ENCODE results near the gene DPP6. TPM values are rescaled to one million over a fixed set of nuclear protein-coding genes. Genes with fewer than 3 reads are reported as not detected.

The DPP6 gene
- total RNA-seq, 1 donor from 2014 or later = not detected

DNA sequence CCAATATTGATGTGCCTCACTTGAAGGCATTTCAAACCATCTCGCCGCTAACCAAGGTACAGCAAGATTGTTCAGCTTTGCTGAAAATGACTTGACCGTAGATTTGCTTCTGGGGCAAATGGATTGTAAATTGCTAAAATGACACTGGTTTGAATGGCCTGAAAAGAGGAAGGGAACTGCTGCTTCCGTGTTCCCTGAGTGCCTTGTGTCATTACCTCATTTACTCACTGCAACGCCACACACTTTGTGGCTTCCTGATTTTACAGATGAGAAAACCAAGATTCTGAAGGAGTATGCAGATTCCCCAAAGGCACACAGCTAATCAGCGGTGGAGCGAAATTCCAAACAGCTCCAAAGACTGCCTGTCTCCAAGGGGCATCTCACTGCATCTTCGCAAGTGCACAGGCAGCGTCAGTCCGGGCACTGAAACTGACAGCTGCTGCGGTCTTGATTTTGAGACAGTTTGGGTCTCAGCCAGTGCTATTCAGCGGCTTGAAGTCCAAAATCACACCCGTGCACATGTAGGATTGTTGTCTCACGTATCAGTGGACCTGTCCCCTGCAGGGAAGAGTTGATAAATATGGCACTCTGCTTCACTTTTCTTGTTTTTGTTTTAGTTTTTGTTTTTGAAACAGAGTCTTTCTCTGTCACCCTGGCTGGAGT, 290.9 kb downstream of the DPP6 start:
- no peak for DNase-seq (ENCODE audit: low spot score in 2 of 2)
- H3K27ac ChIP-seq = no peak overlapping the region
- H3K36me3 ChIP-seq = no peaks in the 10 kb centered on the region
- no peak overlapping the region for H3K4me3 ChIP-seq
- no peaks in the 10 kb centered on the region for H3K27me3 ChIP-seq
- intact Hi-C loops (cut with DNase I) = no loop called here
- TF ChIP-seq, protein P1, sequence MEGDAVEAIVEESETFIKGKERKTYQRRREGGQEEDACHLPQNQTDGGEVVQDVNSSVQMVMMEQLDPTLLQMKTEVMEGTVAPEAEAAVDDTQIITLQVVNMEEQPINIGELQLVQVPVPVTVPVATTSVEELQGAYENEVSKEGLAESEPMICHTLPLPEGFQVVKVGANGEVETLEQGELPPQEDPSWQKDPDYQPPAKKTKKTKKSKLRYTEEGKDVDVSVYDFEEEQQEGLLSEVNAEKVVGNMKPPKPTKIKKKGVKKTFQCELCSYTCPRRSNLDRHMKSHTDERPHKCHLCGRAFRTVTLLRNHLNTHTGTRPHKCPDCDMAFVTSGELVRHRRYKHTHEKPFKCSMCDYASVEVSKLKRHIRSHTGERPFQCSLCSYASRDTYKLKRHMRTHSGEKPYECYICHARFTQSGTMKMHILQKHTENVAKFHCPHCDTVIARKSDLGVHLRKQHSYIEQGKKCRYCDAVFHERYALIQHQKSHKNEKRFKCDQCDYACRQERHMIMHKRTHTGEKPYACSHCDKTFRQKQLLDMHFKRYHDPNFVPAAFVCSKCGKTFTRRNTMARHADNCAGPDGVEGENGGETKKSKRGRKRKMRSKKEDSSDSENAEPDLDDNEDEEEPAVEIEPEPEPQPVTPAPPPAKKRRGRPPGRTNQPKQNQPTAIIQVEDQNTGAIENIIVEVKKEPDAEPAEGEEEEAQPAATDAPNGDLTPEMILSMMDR (IDR thresholded peaks at IDR 0.05) = no peak
- H3K4me1 ChIP-seq = no peaks in the 10 kb centered on the region
- H3K9me3 ChIP-seq = no peaks in the 10 kb centered on the region

DNA sequence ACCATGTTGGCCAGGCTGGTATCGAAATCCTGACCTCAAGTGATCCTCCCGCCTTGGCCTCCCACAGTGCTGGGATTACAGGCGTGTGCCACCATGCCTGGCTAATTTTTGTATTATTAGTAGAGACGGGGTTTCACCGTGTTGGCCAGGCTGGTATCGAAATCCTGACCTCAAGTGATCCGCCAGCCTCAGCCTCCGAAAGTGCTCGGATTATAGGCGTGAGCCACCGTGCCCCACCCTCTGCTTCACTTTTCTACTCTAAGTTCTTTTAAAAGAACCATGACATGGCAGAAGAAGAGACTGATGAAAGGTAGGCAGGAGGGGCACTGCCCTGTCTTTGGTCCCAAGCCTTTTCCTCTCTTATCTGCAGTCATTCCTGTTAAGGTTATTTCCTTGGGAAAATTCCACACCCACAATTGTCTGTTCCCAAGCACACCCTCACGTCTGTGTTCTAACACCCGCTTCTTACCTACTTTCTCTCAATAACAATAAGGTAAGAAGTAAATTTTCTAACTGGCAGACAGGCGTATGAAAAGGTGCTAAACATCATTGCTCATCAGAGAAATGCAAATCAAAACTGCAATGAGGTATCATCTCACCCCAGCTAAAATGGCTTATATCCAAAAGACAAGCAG, 291.7 kb downstream of the DPP6 start:
- Histone ChIP-seq H3K27me3 (no peaks in the 10 kb centered on the region), H3K4me3 (no peak overlapping the region), H3K9me3 (no peaks in the 10 kb centered on the region), H3K36me3 (no peaks in the 10 kb centered on the region), H3K27ac (no peak overlapping the region), H3K4me1 (no peaks in the 10 kb centered on the region)
- no peak for DNase-seq (ENCODE audit: low spot score in 2 of 2)
- TF ChIP-seq, protein P1 (IDR thresholded peaks at IDR 0.05) = no peak
- intact Hi-C loops (cut with DNase I) = no loop called here

DNA sequence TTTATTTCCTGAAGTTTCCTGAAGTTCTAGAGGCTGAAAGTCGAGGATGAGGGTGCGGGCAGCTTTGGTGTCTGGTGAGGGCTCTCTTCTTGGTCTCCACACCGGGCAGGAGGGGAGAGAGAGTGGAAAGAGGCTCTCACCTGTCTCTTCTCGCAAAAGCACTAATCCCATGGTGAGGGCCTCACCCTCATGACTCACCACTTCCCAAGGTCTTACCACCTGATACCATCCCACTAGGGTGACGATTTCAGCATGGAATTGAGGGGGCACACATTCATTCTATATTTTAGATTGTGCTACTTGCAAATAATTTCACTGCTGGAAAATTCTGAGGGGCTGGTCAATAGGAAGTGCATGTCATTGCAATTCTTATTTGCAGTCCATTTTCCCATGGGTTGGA, 292.9 kb downstream of the DPP6 start:
- no peak for DNase-seq (ENCODE audit: low spot score in 2 of 2)
- Histone ChIP-seq H3K9me3 (no peaks in the 10 kb centered on the region), H3K27me3 (no peaks in the 10 kb centered on the region), H3K27ac (no peak overlapping the region), H3K36me3 (no peaks in the 10 kb centered on the region), H3K4me3 (no peak overlapping the region), H3K4me1 (no peaks in the 10 kb centered on the region)
- intact Hi-C loops (cut with DNase I) = no loop called here
- TF ChIP-seq, protein P1 (IDR thresholded peaks at IDR 0.05) = no peak

DNA sequence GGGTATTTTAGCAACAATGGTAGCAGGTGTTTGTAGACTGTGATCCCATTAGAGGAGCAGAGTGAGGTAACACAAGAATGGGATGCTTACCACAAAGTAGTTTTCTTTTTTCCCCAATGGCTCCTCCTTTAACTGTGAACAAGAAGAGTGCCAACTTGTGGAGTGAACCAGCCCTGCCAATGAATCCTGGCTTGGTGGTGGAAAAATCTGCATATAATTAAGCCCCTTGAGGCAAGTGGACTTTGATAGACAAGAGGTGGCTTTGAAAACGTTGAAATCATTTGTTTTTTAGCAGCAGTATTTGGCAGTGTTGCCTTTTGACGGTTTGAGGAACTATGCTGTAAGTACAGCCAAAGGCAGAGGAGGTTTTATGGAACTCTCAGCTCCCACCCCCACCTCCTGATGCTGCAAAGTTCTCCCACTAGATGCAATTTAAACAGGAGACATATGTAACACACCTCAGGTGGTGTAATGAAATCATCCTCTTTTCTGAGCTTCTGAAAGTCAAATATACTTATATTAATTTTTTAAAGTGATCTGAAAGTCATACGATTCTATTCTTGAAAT, 295.6 kb downstream of the DPP6 start:
- TF ChIP-seq, protein P1 (IDR thresholded peaks at IDR 0.05) = no peak
- intact Hi-C loops (cut with DNase I) = no loop called here
- H3K27me3 ChIP-seq = no peaks in the 10 kb centered on the region
- no peaks in the 10 kb centered on the region for H3K36me3 ChIP-seq
- H3K4me1 ChIP-seq = no peaks in the 10 kb centered on the region
- no peak for DNase-seq (ENCODE audit: low spot score in 2 of 2)
- no peaks in the 10 kb centered on the region for H3K9me3 ChIP-seq
- H3K4me3 ChIP-seq = no peak overlapping the region
- no peak overlapping the region for H3K27ac ChIP-seq

DNA sequence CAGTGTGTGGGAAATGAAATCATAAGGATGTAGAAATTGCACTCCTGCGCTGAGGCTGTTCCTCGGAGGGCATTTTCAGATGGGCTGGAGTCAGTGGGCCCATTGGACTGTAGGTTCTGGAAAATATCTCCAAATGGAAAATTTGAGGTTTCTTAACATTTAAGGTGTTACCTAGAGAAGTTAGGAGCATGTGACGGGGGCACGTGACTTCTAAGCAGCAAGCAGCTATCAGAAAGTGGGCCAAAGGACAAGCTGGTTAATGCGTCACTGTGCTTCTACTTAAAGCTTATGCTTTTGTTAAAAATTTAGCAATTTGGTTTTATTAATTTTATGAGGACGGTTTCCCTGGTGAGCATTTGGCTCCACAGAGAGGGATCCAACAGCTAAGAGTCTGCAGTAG, 298.7 kb downstream of the DPP6 start:
- H3K27me3 ChIP-seq = no peaks in the 10 kb centered on the region
- intact Hi-C loops (cut with DNase I) = no loop called here
- H3K36me3 ChIP-seq = no peaks in the 10 kb centered on the region
- no peak overlapping the region for H3K4me3 ChIP-seq
- no peaks in the 10 kb centered on the region for H3K9me3 ChIP-seq
- TF ChIP-seq, protein P1 (IDR thresholded peaks at IDR 0.05) = no peak
- no peak overlapping the region for H3K27ac ChIP-seq
- no peaks in the 10 kb centered on the region for H3K4me1 ChIP-seq
- DNase-seq (ENCODE audit: low spot score in 2 of 2) = no peak
